Smooth muscle cell (in vitro differentiated cells): ENCODE measurements around the gene ANO1. TPM values are rescaled to one million over a fixed set of nuclear protein-coding genes. Genes with fewer than 3 reads are reported as not detected.

Experiments used
- DNase-seq: peaks from one replicate; lab custom pipeline; 2025; ENCODE audit not compliant: unreplicated experiment; lab: John Stamatoyannopoulos, UW
- H2AFZ ChIP-seq: fragments of 200-600 bp; sonication (generic); 2 replicates; pipeline ENCODE4 v1.6.0; 2016; ENCODE audit warnings: antibody characterized with exemption, low read depth, mild to moderate bottlenecking
- H3F3A ChIP-seq: fragments of 200-600 bp; sonication (generic); 2 replicates; pipeline ENCODE4 v1.6.0; 2017; ENCODE audit warnings: antibody characterized with exemption, low read depth
- H3K27ac ChIP-seq: fragments of 200-600 bp; sonication (generic); 2 replicates; pipeline ENCODE4 v1.5.1; 2016; ENCODE audit warnings: low read depth, mild to moderate bottlenecking
- H3K27me3 ChIP-seq: fragments of 200-600 bp; sonication (generic); 2 replicates; pipeline ENCODE4 v1.6.1; 2016; ENCODE audit warnings: low read depth, mild to moderate bottlenecking
- H3K36me3 ChIP-seq: fragments of 200-600 bp; sonication (generic); 2 replicates; pipeline ENCODE4 v1.5.1; 2016; ENCODE audit warnings: low read depth
- H3K4me1 ChIP-seq: fragments of 200-600 bp; sonication (generic); 2 replicates; pipeline ENCODE4 v1.5.1; 2016; ENCODE audit warnings: low read depth
- H3K4me2 ChIP-seq: fragments of 200-600 bp; sonication (generic); 2 replicates; pipeline ENCODE4 v1.6.0; 2016; ENCODE audit warnings: mild to moderate bottlenecking
- H3K4me3 ChIP-seq: fragments of 200-600 bp; sonication (generic); 2 replicates; pipeline ENCODE4 v1.5.1; 2016; ENCODE audit warnings: mild to moderate bottlenecking
- H3K79me2 ChIP-seq: fragments of 200-600 bp; sonication (generic); 2 replicates; pipeline ENCODE4 v1.6.0; 2016; ENCODE audit warnings: low read depth, mild to moderate bottlenecking
- H3K9ac ChIP-seq: fragments of 200-600 bp; sonication (generic); 2 replicates; pipeline ENCODE4 v1.6.0; 2016; ENCODE audit warnings: low read depth
- H3K9me3 ChIP-seq: fragments of 200-600 bp; sonication (generic); replicated peaks from 2 replicates; pipeline ENCODE4 v1.5.1; 2016; ENCODE audit warnings: low read depth
- H4K20me1 ChIP-seq: fragments of 200-600 bp; sonication (generic); 2 replicates; pipeline ENCODE4 v1.6.0; 2016; ENCODE audit warnings: low read depth
- CTCF ChIP-seq: fragments of 200-600 bp; sonication (generic); IDR thresholded peaks from 2 replicates; pipeline ENCODE4 v1.5.1; 2017; ENCODE audit warnings: borderline replicate concordance, mild to moderate bottlenecking, antibody characterized with exemption; ENCODE audit not compliant: insufficient read depth, poor library complexity, severe bottlenecking
- WGBS: methylation state at CpG from one replicate; pipeline ENCODE4 v1.1.7; 2016; ENCODE audit warnings: low lambda C conversion rate; 5-methylcytosine and 5-hydroxymethylcytosine counted together
- polyA plus RNA-seq: library from polyadenylated mRNA; unstranded; fragments of >200 nt; fragmentation: Nextera tagmentation; extraction: Ambion mirVana; gene quantifications from 2 replicates; pipeline ENCODE4 v1.2.1, GENCODE V29; 2016
- total RNA-seq: library from RNA; depleted of rRNA; stranded (reverse); fragments of >200 nt; gene quantifications from 2 replicates; pipeline ENCODE4 v1.2.3, GENCODE V29; 2014

The ANO1 gene
- total and polyA plus RNA-seq, 2 experiments from 2014 or later: 93.4 to 133 TPM

- no peaks in the 10 kb centered on the region for H3K79me2 ChIP-seq
- no peaks in the 10 kb centered on the region for H3K27me3 ChIP-seq
- no peaks in the 10 kb centered on the region for H3K36me3 ChIP-seq
- no peaks in the 10 kb centered on the region for H3K4me1 ChIP-seq
- H3F3A ChIP-seq: no peaks in the 10 kb centered on the region
- no peak for TF ChIP-seq CTCF
- peak overlapping the region; percentile 12 for H3K4me2 ChIP-seq
- no peaks in the 10 kb centered on the region for H4K20me1 ChIP-seq
- no peak overlapping the region for H3K9ac ChIP-seq
- no peak overlapping the region for H3K4me3 ChIP-seq
- 75% methylated on average over 6 of the region's 6 CpGs for WGBS
- no peak for DNase-seq
- H3K9me3 ChIP-seq: no peaks in the 10 kb centered on the region
- no peak overlapping the region for H2AFZ ChIP-seq
- no peak overlapping the region for H3K27ac ChIP-seq
These were observed 49.7 kb downstream of the ANO1 start for GRCh38 chr11:70127653-70128434.

GRCh38 chr11:70128435-70128906, 50.4 kb downstream of the ANO1 start:
- no peaks in the 10 kb centered on the region for H3K79me2 ChIP-seq
- H3K4me3 ChIP-seq: no peak overlapping the region
- TF ChIP-seq CTCF: no peak
- 60% methylated on average over 14 of the region's 14 CpGs for WGBS
- no peaks in the 10 kb centered on the region for H3K27me3 ChIP-seq
- H3K27ac ChIP-seq: no peak overlapping the region
- H2AFZ ChIP-seq: no peak overlapping the region
- H4K20me1 ChIP-seq: no peaks in the 10 kb centered on the region
- no peaks in the 10 kb centered on the region for H3K4me1 ChIP-seq
- no peaks in the 10 kb centered on the region for H3K9me3 ChIP-seq
- no peaks in the 10 kb centered on the region for H3F3A ChIP-seq
- DNase-seq: no peak
- no peaks in the 10 kb centered on the region for H3K36me3 ChIP-seq
- H3K4me2 ChIP-seq: no peak overlapping the region
- H3K9ac ChIP-seq: no peak overlapping the region

- H3K9me3 ChIP-seq: no peaks in the 10 kb centered on the region
- 75% methylated on average over 17 of the region's 17 CpGs for WGBS
- H3K9ac ChIP-seq: no peak overlapping the region
- H3F3A ChIP-seq: no peaks in the 10 kb centered on the region
- no peak for TF ChIP-seq CTCF
- H3K4me3 ChIP-seq: no peak overlapping the region
- no peaks in the 10 kb centered on the region for H3K36me3 ChIP-seq
- no peak overlapping the region for H3K4me2 ChIP-seq
- no peaks in the 10 kb centered on the region for H3K4me1 ChIP-seq
- no peaks in the 10 kb centered on the region for H3K27me3 ChIP-seq
- H3K79me2 ChIP-seq: no peaks in the 10 kb centered on the region
- no peak for DNase-seq
- no peak overlapping the region for H3K27ac ChIP-seq
- H2AFZ ChIP-seq: no peak overlapping the region
- no peaks in the 10 kb centered on the region for H4K20me1 ChIP-seq
These were observed 51.0 kb downstream of the ANO1 start for GRCh38 chr11:70129051-70129592.
